H1 (cell line): ENCODE results near the gene LAMB3. TPM values are rescaled to one million over a fixed set of nuclear protein-coding genes. Genes with fewer than 3 reads are reported as not detected.

ENCODE experiments used
- CTCF ChIA-PET: fragments of 300-600 bp; sonication (Branson Sonifier 250); formaldehyde crosslinking; loops from one replicate; lab custom pipeline; 2021; ENCODE audit not compliant: partially characterized antibody; lab: Charles Lee
- POLR2A ChIA-PET: fragments of 300-600 bp; sonication (Branson Sonifier 250); formaldehyde crosslinking; loops from one replicate; lab custom pipeline; 2021; ENCODE audit warnings: inconsistent platforms; ENCODE audit not compliant: partially characterized antibody; lab: Charles Lee
- DNase-seq, 2 experiments: peaks; one replicate each; pipeline versions ENCODE4 v3.0.0 to v3.0.0-alpha.2; 2010 to 2022; ENCODE audit warnings: low spot score in 2 of 2, low read depth in 1 of 2, mixed read lengths in 1 of 2
- FAIRE-seq: peaks from 2 replicates; lab custom pipeline; 2011; peaks lifted over from hg19 to GRCh38; lab: Jason Lieb, UNC
- H2AFZ ChIP-seq: 2 replicates; pipeline ENCODE4 v1.8.1; 2012; ENCODE audit warnings: low read length, inconsistent platforms
- H2AK5ac ChIP-seq: 2 replicates; pipeline ENCODE4 v1.6.1; 2013; ENCODE audit warnings: low read depth, low read length
- H2BK120ac ChIP-seq: replicated peaks from 2 replicates; pipeline ENCODE3; 2013; ENCODE audit warnings: low read depth, low read length, inconsistent platforms
- H2BK12ac ChIP-seq: 2 replicates; pipeline ENCODE4 v1.6.1; 2013; ENCODE audit warnings: low read depth, low read length
- H2BK15ac ChIP-seq: 2 replicates; pipeline ENCODE4 v1.6.1; 2013; ENCODE audit warnings: low read length
- H2BK20ac ChIP-seq: 2 replicates; pipeline ENCODE4 v1.6.1; 2013; ENCODE audit warnings: low read length
- H2BK5ac ChIP-seq: 2 replicates; pipeline ENCODE4 v1.6.1; 2013; ENCODE audit warnings: low read depth, low read length
- H3K14ac ChIP-seq: 2 replicates; pipeline ENCODE4 v1.6.1; 2013; ENCODE audit warnings: inconsistent platforms; ENCODE audit not compliant: insufficient read length
- H3K18ac ChIP-seq: 2 replicates; pipeline ENCODE4 v1.6.1; 2013; ENCODE audit warnings: low read length; ENCODE audit errors: extremely low read depth
- H3K23ac ChIP-seq: 2 replicates; pipeline ENCODE4 v1.6.1; 2013; ENCODE audit warnings: inconsistent platforms; ENCODE audit not compliant: insufficient read length
- H3K23me2 ChIP-seq: 2 replicates; pipeline ENCODE4 v1.6.1; 2013; ENCODE audit warnings: low read depth, low read length
- H3K27ac ChIP-seq: 2 replicates; pipeline ENCODE4 v1.6.1; 2011; ENCODE audit warnings: low read depth, low read length, inconsistent platforms
- H3K27me3 ChIP-seq, 4 experiments: replicated peaks in 1 of 4; 1 replicate in 1 of 4; 2 replicates in 3 of 4; pipeline versions ENCODE4 v1.6.1 to v1.8.1; 2011 to 2013; ENCODE audit warnings: low read length in 3 of 4, mild to moderate bottlenecking in 3 of 4, inconsistent platforms in 2 of 4, mixed read lengths in 2 of 4, moderate library complexity in 1 of 4; ENCODE audit not compliant: control insufficient read depth in 3 of 4, insufficient read depth in 3 of 4; ENCODE audit errors: extremely low read depth in 1 of 4
- H3K36me3 ChIP-seq, 4 experiments: 2 replicates each; pipeline versions ENCODE4 v1.6.1 to v1.8.1; 2011 to 2013; ENCODE audit warnings: mild to moderate bottlenecking in 4 of 4, low read length in 3 of 4, moderate library complexity in 2 of 4, control low read depth in 1 of 4, inconsistent platforms in 1 of 4; ENCODE audit not compliant: insufficient read depth in 4 of 4, control insufficient read depth in 2 of 4
- H3K4ac ChIP-seq: replicated peaks from 2 replicates; pipeline ENCODE3; 2013; ENCODE audit warnings: low read length, low read depth, mixed read lengths, inconsistent platforms; ENCODE audit not compliant: insufficient read length
- H3K4me1 ChIP-seq, 4 experiments: replicated peaks in 1 of 4; 1 replicate in 1 of 4; 2 replicates in 3 of 4; pipeline versions ENCODE4 v1.6.1 to v1.8.1; 2011 to 2013; ENCODE audit warnings: low read length in 3 of 4, inconsistent platforms in 2 of 4, mixed read lengths in 1 of 4; ENCODE audit not compliant: insufficient read depth in 4 of 4, control insufficient read depth in 3 of 4
- H3K4me2 ChIP-seq, 2 experiments: 2 replicates each; pipeline versions ENCODE4 v1.6.1 to v1.8.1; 2011 to 2013; ENCODE audit warnings: low read depth in 2 of 2, low read length in 2 of 2, control low read depth in 1 of 2, inconsistent platforms in 1 of 2, mild to moderate bottlenecking in 1 of 2; ENCODE audit not compliant: insufficient read depth in 1 of 2
- H3K4me3 ChIP-seq, 4 experiments: fragments of 200-600, 300-600 bp in 1 of 4; sonication (generic), shearing (Covaris generic), sonication (Bioruptor Twin) in 1 of 4; 2 replicates each; pipeline versions ENCODE4 v1.5.1 to v1.8.1; 2011 to 2016; ENCODE audit warnings: low read length in 4 of 4, low read depth in 3 of 4, control low read depth in 2 of 4, inconsistent platforms in 2 of 4, mild to moderate bottlenecking in 2 of 4, mixed read lengths in 1 of 4, moderate library complexity in 1 of 4; ENCODE audit not compliant: insufficient read depth in 2 of 4; ENCODE audit errors: extremely low read depth in 1 of 4
- H3K56ac ChIP-seq: replicated peaks from 2 replicates; pipeline ENCODE3; 2013; ENCODE audit warnings: low read depth, mild to moderate bottlenecking, mixed read lengths, low read length, inconsistent platforms; ENCODE audit not compliant: insufficient read length
- H3K79me1 ChIP-seq: 2 replicates; pipeline ENCODE4 v1.6.1; 2013; ENCODE audit warnings: low read depth, low read length, control low read depth
- H3K79me2 ChIP-seq, 2 experiments: 2 replicates each; pipeline versions ENCODE4 v1.6.1 to v1.8.1; 2012 to 2013; ENCODE audit warnings: low read length in 2 of 2, mild to moderate bottlenecking in 2 of 2, inconsistent platforms in 1 of 2; ENCODE audit not compliant: insufficient read depth in 2 of 2, control insufficient read depth in 1 of 2
- H3K9ac ChIP-seq, 4 experiments: replicated peaks in 1 of 4; 1 replicate in 1 of 4; 2 replicates in 3 of 4; pipeline versions ENCODE4 v1.6.1 to v1.8.1; 2011 to 2013; ENCODE audit warnings: low read depth in 3 of 4, low read length in 3 of 4, control low read depth in 2 of 4, mild to moderate bottlenecking in 2 of 4, moderate library complexity in 2 of 4, inconsistent platforms in 1 of 4; ENCODE audit errors: extremely low read depth in 1 of 4
- H3K9me3 ChIP-seq, 2 experiments: 2 replicates each; pipeline versions ENCODE4 v1.6.1 to v1.8.1; 2012 to 2013; ENCODE audit warnings: mild to moderate bottlenecking in 2 of 2, moderate library complexity in 2 of 2, control low read depth in 1 of 2, inconsistent platforms in 1 of 2, low read depth in 1 of 2, low read length in 1 of 2, mixed read lengths in 1 of 2; ENCODE audit not compliant: insufficient read depth in 2 of 2
- H4K20me1 ChIP-seq, 2 experiments: replicated peaks in 1 of 2; 2 replicates each; pipeline versions ENCODE3 to v1.8.1; 2011 to 2013; ENCODE audit warnings: inconsistent platforms in 2 of 2, low read length in 2 of 2, mild to moderate bottlenecking in 1 of 2; ENCODE audit not compliant: insufficient read depth in 2 of 2, control insufficient read depth in 1 of 2
- H4K5ac ChIP-seq: 2 replicates; pipeline ENCODE4 v1.6.1; 2013; ENCODE audit warnings: low read length, low read depth, mixed read lengths, inconsistent platforms; ENCODE audit not compliant: insufficient read length
- H4K8ac ChIP-seq: 2 replicates; pipeline ENCODE4 v1.8.0; 2013; ENCODE audit warnings: mild to moderate bottlenecking, moderate library complexity, low read length, inconsistent platforms; ENCODE audit not compliant: insufficient read depth; ENCODE audit errors: extremely low read depth
- H4K91ac ChIP-seq: replicated peaks from 2 replicates; pipeline ENCODE3; 2013; ENCODE audit warnings: low read length, mixed read lengths, inconsistent platforms; ENCODE audit not compliant: insufficient read length
- JUND ChIP-seq: IDR thresholded peaks from 2 replicates; pipeline ENCODE4 v1.6.1; 2011; ENCODE audit warnings: mild to moderate bottlenecking, improper control_type of control experiment, low read length
- KDM1A ChIP-seq: fragments of 200-600, 300-600 bp; sonication (generic); IDR thresholded peaks from 2 replicates; pipeline ENCODE4 v1.7.1; 2016; ENCODE audit warnings: mild to moderate bottlenecking, low read length, borderline replicate concordance
- RXRA ChIP-seq: IDR thresholded peaks from 2 replicates; pipeline ENCODE4 v1.6.1; 2011; ENCODE audit warnings: low read depth, mild to moderate bottlenecking, low read length, moderate library complexity; ENCODE audit not compliant: insufficient read depth
- SIRT6 ChIP-seq: IDR thresholded peaks from one replicate; pipeline ENCODE4 v1.7.1; 2012; ENCODE audit warnings: low read length, inconsistent platforms
- WGBS, 2 experiments: shearing (Covaris generic) in 1 of 2; methylation state at CpG; one replicate each; pipeline versions ENCODE4 v1.1.6 to v1.1.7; 2013 to 2015; ENCODE audit warnings: low lambda C conversion rate in 2 of 2, mixed read lengths in 2 of 2, inconsistent platforms in 1 of 2, low coverage in 1 of 2, missing lambda C conversion rate in 1 of 2; ENCODE audit not compliant: insufficient replicate concordance in 2 of 2, insufficient coverage in 1 of 2, insufficient read length in 1 of 2; ENCODE audit errors: extremely low coverage in 1 of 2, missing lambda C conversion rate in 1 of 2; 5-methylcytosine and 5-hydroxymethylcytosine counted together
- polyA plus RNA-seq, 7 experiments: library from polyadenylated mRNA; depleted of rRNA in 3 of 7; stranded (reverse) in 5 of 7; unstranded in 2 of 7; fragments of >200 nt in 5 of 7; fragments of 200-250 nt in 2 of 7; gene quantifications; 1 replicate in 5 of 7; 2 replicates in 1 of 7; 4 replicates in 1 of 7; pipeline versions ENCODE4 v1.2.1 to v1.2.3, GENCODE V29; 2011 to 2013; ENCODE audit warnings: missing spikeins in 2 of 7, mixed read lengths in 2 of 7
- total RNA-seq: library from RNA; stranded (reverse); fragmentation: NEBNext Ultra II Directional; extraction: Animal tissue kit (Norgen Biotek cat#: 25700); gene quantifications from 2 replicates; pipeline ENCODE4 v1.2.1, GENCODE V29; 2021

LAMB3 gene
- total and polyA plus RNA-seq, 2 of the 8 experiments (the other 6 are each of a cell fraction or from before 2014, with no cell fraction given) = 0.45 to 0.50 TPM

DNA sequence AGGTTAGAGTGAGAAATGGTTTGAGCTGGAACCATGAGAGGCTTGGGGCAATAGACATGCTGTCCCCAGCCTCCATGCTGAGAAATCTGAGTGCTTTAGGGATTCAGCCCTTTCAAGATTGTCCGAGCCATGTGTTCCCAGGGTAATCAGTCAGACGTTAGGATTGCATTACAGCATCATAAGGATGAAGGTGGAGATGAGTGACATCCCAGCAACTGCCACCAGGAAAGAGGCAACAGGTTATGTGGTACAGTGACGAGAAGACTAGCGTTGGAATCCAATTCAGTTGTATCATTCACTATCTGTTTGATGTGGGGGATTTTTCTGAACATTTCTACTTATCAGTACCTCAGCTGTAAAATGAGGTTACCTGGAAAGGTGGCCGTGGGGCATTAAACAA, 67.0 kb downstream of the LAMB3 start:
- Histone ChIP-seq H2BK15ac (no peak overlapping the region), H3K56ac (no peak overlapping the region), H4K5ac (no peak overlapping the region), H3K4me3 (peak overlapping the region; percentile 22 to 45 (median 38); a peak in 5 of 8 replicates), H3K79me1 (no peaks in the 10 kb centered on the region), H3K27me3 (peaks cover 0 to 27% (median 17%) of the 10 kb centered on the region in 4 experiments; a peak in 6 of 7 replicates), H3K14ac (no peak overlapping the region), H2BK12ac (no peak overlapping the region; the same call in 1 of the 2 replicates), H3K4ac (no peak overlapping the region), H3K9me3 (no peaks in the 10 kb centered on the region), H2BK20ac (no peak overlapping the region), H4K8ac (no peak overlapping the region), H4K91ac (no peak overlapping the region), H2BK5ac (no peak overlapping the region), H2AFZ (no peak overlapping the region), H3K18ac (no peak overlapping the region), H3K36me3 (no peaks in the 10 kb centered on the region), H3K4me1 (peaks cover 0 to 14% (median 9%) of the 10 kb centered on the region in 4 experiments; a peak in 5 of 7 replicates), H3K79me2 (no peaks in the 10 kb centered on the region), H4K20me1 (no peaks in the 10 kb centered on the region), H3K23me2 (no peaks in the 10 kb centered on the region; the same call in 1 of the 2 replicates), H3K9ac (no peak overlapping the region), H2BK120ac (no peak overlapping the region), H2AK5ac (no peak overlapping the region), H3K23ac (no peak overlapping the region), H3K4me2 (peak overlapping the region; percentile 64 to 82), H3K27ac (no peak overlapping the region)
- POLR2A ChIA-PET = no interaction called here
- WGBS, 2 experiments = 66% methylated on average over 5 of the region's 5 CpGs; no CpG with 5 or more reads in 1 of the 2 experiments
- FAIRE-seq (no peak), DNase-seq (no peak)
- TF ChIP-seq RXRA (no peak), SIRT6 (no peak), JUND (no peak), KDM1A (no peak)
- CTCF ChIA-PET = interaction anchor here (0.9 to 27.8 kb wide), 14 partner anchors 9 to 165 kb away, joined by 3 to 636 read pairs (median 4); no protein-coding TSS in a partner anchor
